ENCODE data around the gene GH2. TPM values are rescaled to one million over a fixed set of nuclear protein-coding genes. Genes with fewer than 3 reads are reported as not detected.

GH2 gene
- total and polyA plus RNA-seq, 4 donors: not detected

DNA sequence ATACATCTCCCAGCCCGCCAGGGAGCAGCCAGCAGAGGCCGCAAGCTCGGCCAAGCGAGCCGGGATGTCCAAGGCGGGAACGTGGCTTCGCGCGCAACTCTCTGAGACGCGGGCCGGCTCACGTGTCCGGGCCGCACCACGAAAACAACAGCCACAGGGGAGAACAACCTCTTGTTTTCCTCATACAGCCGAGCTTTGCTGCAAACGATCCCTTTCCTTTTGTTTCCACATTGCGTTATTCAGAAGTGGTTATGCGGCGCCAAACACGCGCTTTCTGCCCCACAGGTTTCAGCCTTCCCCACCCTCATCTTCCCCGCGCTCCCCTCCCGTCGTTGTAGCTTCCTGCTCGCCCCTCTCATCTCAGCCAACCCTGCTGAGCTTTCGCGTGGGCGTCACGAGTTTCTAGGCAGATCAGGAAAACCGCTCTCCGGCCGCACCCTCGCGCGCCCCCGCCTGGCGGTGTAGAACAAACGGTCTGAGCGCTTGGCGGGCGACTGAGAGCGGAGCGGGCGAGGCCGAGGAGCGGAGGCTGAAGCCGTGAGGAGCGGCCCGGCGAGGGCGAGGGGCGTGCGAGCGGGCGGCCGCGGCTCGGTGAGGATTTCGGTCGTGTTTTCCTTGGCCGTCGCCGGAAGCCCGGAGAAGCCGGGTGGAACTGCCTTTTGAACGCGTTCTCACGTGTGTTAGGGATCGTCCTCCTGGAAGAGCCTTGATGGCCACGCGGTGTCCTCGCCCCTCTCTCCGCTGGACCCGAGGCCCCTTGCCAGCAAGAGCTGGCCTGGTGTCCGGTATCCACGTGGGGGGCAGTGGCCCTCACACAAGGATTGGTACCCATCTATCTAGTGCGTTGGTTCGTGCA lies 32.7 kb downstream of the GH2 start:
- TF ChIP-seq CTCF (IDR thresholded peaks at IDR 0.05; ENCODE audit: control extremely low read depth, extremely low read depth): peak; percentile 48
- Histone ChIP-seq H3K36me3 (ENCODE audit: control insufficient read depth in 4 of 4, insufficient read depth in 4 of 4, low read length in 4 of 4) (no peaks in the 10 kb centered on the region), H3K27ac (ENCODE audit: low read depth in 1 of 2, low read length in 1 of 2) (peak overlapping the region in 1 of 2 donors; percentile 76), H3K9ac (ENCODE audit: insufficient read depth in 1 of 2, low read length in 2 of 2) (peak overlapping the region in 1 of 2 donors; percentile 85), H3K4me3 (peak overlapping the region; percentile 28), H3K4me1 (ENCODE audit: control insufficient read depth in 5 of 5, insufficient read depth in 5 of 5, low read length in 5 of 5) (peaks cover 0 to 9% (median 3%) of the 10 kb centered on the region in 5 donors), H3K27me3 (ENCODE audit: control insufficient read depth in 3 of 3, insufficient read depth in 3 of 3, low read length in 2 of 3) (no peaks in the 10 kb centered on the region), H3K9me3 (ENCODE audit: control insufficient read depth in 4 of 4, insufficient read depth in 3 of 4, low read length in 3 of 4) (no peaks in the 10 kb centered on the region)
- ATAC-seq (ENCODE audit: insufficient read depth, low FRiP score) (peak; percentile 95), DNase-seq (peak; percentile 85 to 91 (median 89))
- WGBS, 2 donors: 14 to 19% methylated on average over 82 of the region's 82 CpGs

DNA sequence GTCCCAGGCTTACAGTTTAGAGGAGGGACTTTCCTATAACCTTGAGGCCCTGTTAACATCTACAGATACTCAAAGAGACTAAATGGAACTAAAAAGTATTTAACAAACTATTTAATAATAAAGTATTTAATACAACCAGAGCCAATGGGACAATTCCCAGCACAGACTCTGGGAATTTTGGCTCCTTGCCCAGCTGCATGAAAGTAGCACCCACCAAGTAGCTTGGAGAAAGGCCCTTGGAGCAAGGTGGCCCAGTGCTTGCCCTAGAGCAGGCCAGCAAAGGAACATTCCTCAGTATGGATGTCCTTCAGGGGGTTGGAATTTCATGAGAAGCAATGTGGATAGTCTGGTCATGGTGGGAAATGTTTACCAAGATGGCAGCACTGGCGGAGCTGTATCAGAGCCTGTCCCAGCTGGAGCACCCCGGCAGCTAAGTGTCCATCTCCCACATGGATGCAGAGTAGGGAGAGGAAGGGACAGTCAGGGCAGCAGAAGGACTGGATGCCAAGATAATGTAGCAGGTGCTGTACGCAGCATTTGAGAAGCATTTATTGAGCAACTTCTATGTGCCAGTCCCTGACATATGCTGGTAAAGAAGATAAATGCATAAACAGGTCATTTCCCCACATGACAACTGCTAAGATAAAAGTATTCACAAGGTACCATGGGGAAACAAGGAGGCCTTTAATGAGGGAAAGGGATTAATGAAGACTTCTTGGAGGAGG lies 34.1 kb downstream of the GH2 start:
- Histone ChIP-seq H3K9ac (ENCODE audit: insufficient read depth in 1 of 2, low read length in 2 of 2) (no peak overlapping the region), H3K9me3 (ENCODE audit: control insufficient read depth in 4 of 4, insufficient read depth in 3 of 4, low read length in 3 of 4) (no peaks in the 10 kb centered on the region), H3K27ac (ENCODE audit: low read depth in 1 of 2, low read length in 1 of 2) (no peak overlapping the region), H3K4me3 (no peak overlapping the region), H3K4me1 (ENCODE audit: control insufficient read depth in 5 of 5, insufficient read depth in 5 of 5, low read length in 5 of 5) (peaks cover 0 to 14% (median 3%) of the 10 kb centered on the region in 5 donors), H3K27me3 (ENCODE audit: control insufficient read depth in 3 of 3, insufficient read depth in 3 of 3, low read length in 2 of 3) (no peaks in the 10 kb centered on the region), H3K36me3 (ENCODE audit: control insufficient read depth in 4 of 4, insufficient read depth in 4 of 4, low read length in 4 of 4) (no peaks in the 10 kb centered on the region)
- TF ChIP-seq CTCF (IDR thresholded peaks at IDR 0.05; ENCODE audit: control extremely low read depth, extremely low read depth): no peak
- no peak for DNase-seq
- WGBS, 2 donors: 74 to 94% methylated on average over 3 of the region's 3 CpGs
- ATAC-seq (ENCODE audit: insufficient read depth, low FRiP score): no peak

- H3K9me3 ChIP-seq (ENCODE audit: control insufficient read depth in 4 of 4, insufficient read depth in 3 of 4, low read length in 3 of 4): no peaks in the 10 kb centered on the region
- no peak for TF ChIP-seq CTCF (IDR thresholded peaks at IDR 0.05; ENCODE audit: control extremely low read depth, extremely low read depth)
- 28 to 64% methylated on average over 1 of the region's 1 CpG for WGBS, 2 donors
- no peak overlapping the region for H3K4me3 ChIP-seq
- no peaks in the 10 kb centered on the region for H3K27me3 ChIP-seq (ENCODE audit: control insufficient read depth in 3 of 3, insufficient read depth in 3 of 3, low read length in 2 of 3)
- H3K27ac ChIP-seq (ENCODE audit: low read depth in 1 of 2, low read length in 1 of 2): no peak overlapping the region
- ATAC-seq (ENCODE audit: insufficient read depth, low FRiP score): no peak
- no peak for DNase-seq
- H3K9ac ChIP-seq (ENCODE audit: insufficient read depth in 1 of 2, low read length in 2 of 2): no peak overlapping the region
- peaks cover 0 to 4% (median 0%) of the 10 kb centered on the region in 4 donors for H3K36me3 ChIP-seq (ENCODE audit: control insufficient read depth in 4 of 4, insufficient read depth in 4 of 4, low read length in 4 of 4)
- H3K4me1 ChIP-seq (ENCODE audit: control insufficient read depth in 5 of 5, insufficient read depth in 5 of 5, low read length in 5 of 5): peaks cover 8 to 23% (median 12%) of the 10 kb centered on the region in 5 donors
Measured at GRCh38 chr17:63845509-63845908, 36.2 kb downstream of the GH2 start.

Measured in lung (tissue), 12 donors.